Measurements from ENCODE around the gene GXYLT2. TPM values are rescaled to one million over a fixed set of nuclear protein-coding genes. Genes with fewer than 3 reads are reported as not detected.

The GXYLT2 gene
- total RNA-seq, 1 donor from 2014 or later: 65.3 TPM

GRCh38 chr3:73018790-73019441 is 131.1 kb downstream of the GXYLT2 start:
- no peak for DNase-seq

- no peak for DNase-seq
Observed at GRCh38 chr3:73021301-73021835, 133.5 kb downstream of the GXYLT2 start.

- no peak for DNase-seq
Observed at GRCh38 chr3:73024836-73025235, 137.0 kb downstream of the GXYLT2 start.

DNA sequence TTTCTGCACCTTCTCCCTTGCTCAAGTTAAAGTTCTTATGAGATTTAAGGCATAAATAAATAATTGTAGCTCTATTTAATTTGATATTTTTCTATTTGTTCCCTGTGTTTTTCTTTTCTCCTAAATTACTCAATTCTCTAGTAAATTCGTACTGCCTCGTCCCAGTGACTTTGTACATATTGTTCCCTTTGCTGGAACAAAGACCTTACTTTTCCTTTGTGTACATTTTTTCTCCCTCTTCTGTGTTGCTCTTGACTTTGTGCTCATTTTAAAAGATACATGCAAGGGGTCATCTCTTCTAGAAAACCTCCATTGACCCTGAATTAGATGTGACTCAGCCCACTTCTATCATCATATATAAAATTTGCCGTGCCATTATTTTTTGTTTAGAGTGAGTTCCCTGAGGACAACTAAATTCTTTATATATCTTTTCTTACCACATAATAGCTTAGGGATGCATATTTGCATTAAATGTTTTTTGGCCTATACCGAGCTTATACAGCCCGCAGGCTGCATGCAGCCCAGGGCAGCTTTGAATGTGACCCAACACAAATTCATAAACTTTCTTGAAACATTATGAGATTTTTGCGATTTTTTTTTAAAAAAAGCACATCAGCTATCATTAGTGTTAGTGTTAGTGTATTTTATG is 138.4 kb downstream of the GXYLT2 start:
- DNase-seq: no peak

Small RNA genes within 50 kb of the gene (small RNA-seq; reads per million reads assigned to genes)
- gene RF00017 (ENCODE audit: low replicate concordance): not detected

Other genes starting within 250 kb of the GXYLT2 start
- gene SHQ1, start 39.6 kb upstream of the GXYLT2 start, total RNA-seq: 17.3 TPM
- 75.8 TPM for gene PPP4R2, start 108.8 kb downstream of the GXYLT2 start, total RNA-seq
- 11.0 TPM for gene EBLN2, start 173.6 kb downstream of the GXYLT2 start, total RNA-seq